ENCODE measurements around the gene TERB1.

GRCh38 chr16:66845080-66845410 is 43.7 kb upstream of the TERB1 start:
- TF ChIP-seq POLR2A (IDR thresholded peaks at IDR 0.05; ENCODE audit: extremely low read depth, insufficient read length) (no peak), CTCF (IDR thresholded peaks at IDR 0.05; ENCODE audit: low read depth, low read length) (no peak), MYC (IDR thresholded peaks at IDR 0.05; ENCODE audit: low read depth, low read length) (no peak)
- TF ChIP-seq, protein P1, sequence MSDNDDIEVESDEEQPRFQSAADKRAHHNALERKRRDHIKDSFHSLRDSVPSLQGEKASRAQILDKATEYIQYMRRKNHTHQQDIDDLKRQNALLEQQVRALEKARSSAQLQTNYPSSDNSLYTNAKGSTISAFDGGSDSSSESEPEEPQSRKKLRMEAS (IDR thresholded peaks at IDR 0.05; ENCODE audit: low read depth, low read length), result no peak
